HCT116 (cell line): ENCODE results near the gene SORCS2.

ENCODE experiments used
- ELF1 ChIP-seq: IDR thresholded peaks from 2 replicates; pipeline ENCODE4 v1.6.1; 2012; ENCODE audit warnings: low read depth, borderline replicate concordance
- EZH2 ChIP-seq: fragments of 200-600 bp; sonication (generic); IDR thresholded peaks from 2 replicates; pipeline ENCODE4 v1.6.1; 2017; ENCODE audit warnings: antibody characterized with exemption, mixed run types
- POLR2A ChIP-seq: IDR thresholded peaks from 2 replicates; pipeline ENCODE4 v1.7.0; 2011; ENCODE audit warnings: borderline replicate concordance; ENCODE audit not compliant: insufficient read depth, insufficient read length; ENCODE audit errors: extremely low read depth
- POLR2AphosphoS5 ChIP-seq: IDR thresholded peaks from 2 replicates; pipeline ENCODE4 v1.6.1; 2011; ENCODE audit warnings: mild to moderate bottlenecking, low read depth, low read length, moderate library complexity
- SP1 ChIP-seq: IDR thresholded peaks from 2 replicates; pipeline ENCODE4 v1.6.1; 2012; ENCODE audit warnings: low read depth
- TF ChIP-seq, protein P1 (sequence below), 3 experiments: fragments of 200-600 bp in 1 of 3; sonication (generic) in 1 of 3; IDR thresholded peaks in 2 of 3; conservative IDR thresholded peaks in 1 of 3; 2 replicates each; pipeline ENCODE4 v1.5.1; 2012 to 2017; ENCODE audit warnings: low read depth in 2 of 3, low read length in 2 of 3, antibody characterized with exemption in 1 of 3, borderline replicate concordance in 1 of 3, control low read depth in 1 of 3, mild to moderate bottlenecking in 1 of 3, mixed read lengths in 1 of 3, mixed run types in 1 of 3, moderate library complexity in 1 of 3; ENCODE audit not compliant: insufficient read depth in 1 of 3
- TF ChIP-seq, protein P2 (sequence below): IDR thresholded peaks from 2 replicates; pipeline ENCODE4 v1.6.1; 2011; ENCODE audit warnings: mild to moderate bottlenecking, low read length, moderate library complexity; ENCODE audit not compliant: insufficient replicate concordance; ENCODE audit errors: extremely low read depth

DNA sequence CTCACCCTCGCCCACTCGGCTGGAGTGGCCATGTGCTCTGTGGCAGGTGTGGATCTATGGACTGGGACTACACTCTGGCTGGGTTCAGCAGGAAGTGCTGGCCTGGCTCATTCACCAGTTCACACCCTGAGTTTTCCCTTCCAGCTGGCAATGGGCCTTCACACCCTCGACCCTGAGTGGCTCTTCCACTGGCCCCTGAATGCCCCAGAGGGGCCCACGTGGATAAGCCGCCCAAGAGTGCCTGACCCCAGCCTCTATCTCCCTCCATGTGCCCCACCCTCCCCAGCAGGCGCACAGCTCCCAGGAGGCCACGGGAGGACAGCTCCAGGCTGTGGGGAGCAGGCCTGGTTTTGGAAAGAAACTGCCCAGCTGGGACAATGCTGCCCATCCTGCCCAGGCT lies 513.3 kb downstream of the SORCS2 start:
- TF ChIP-seq POLR2AphosphoS5 (no peak), POLR2A (no peak), SP1 (no peak), ELF1 (no peak), EZH2 (no peak)
- TF ChIP-seq, protein P1, sequence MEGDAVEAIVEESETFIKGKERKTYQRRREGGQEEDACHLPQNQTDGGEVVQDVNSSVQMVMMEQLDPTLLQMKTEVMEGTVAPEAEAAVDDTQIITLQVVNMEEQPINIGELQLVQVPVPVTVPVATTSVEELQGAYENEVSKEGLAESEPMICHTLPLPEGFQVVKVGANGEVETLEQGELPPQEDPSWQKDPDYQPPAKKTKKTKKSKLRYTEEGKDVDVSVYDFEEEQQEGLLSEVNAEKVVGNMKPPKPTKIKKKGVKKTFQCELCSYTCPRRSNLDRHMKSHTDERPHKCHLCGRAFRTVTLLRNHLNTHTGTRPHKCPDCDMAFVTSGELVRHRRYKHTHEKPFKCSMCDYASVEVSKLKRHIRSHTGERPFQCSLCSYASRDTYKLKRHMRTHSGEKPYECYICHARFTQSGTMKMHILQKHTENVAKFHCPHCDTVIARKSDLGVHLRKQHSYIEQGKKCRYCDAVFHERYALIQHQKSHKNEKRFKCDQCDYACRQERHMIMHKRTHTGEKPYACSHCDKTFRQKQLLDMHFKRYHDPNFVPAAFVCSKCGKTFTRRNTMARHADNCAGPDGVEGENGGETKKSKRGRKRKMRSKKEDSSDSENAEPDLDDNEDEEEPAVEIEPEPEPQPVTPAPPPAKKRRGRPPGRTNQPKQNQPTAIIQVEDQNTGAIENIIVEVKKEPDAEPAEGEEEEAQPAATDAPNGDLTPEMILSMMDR (IDR thresholded peaks at IDR 0.05 in 2 of 3, conservative IDR thresholded peaks at IDR 0.05 in 1 of 3; ENCODE audit: borderline replicate concordance in 1 of 3, insufficient read depth in 1 of 3, low read depth in 2 of 3, low read length in 2 of 3): no peak
- TF ChIP-seq, protein P2, sequence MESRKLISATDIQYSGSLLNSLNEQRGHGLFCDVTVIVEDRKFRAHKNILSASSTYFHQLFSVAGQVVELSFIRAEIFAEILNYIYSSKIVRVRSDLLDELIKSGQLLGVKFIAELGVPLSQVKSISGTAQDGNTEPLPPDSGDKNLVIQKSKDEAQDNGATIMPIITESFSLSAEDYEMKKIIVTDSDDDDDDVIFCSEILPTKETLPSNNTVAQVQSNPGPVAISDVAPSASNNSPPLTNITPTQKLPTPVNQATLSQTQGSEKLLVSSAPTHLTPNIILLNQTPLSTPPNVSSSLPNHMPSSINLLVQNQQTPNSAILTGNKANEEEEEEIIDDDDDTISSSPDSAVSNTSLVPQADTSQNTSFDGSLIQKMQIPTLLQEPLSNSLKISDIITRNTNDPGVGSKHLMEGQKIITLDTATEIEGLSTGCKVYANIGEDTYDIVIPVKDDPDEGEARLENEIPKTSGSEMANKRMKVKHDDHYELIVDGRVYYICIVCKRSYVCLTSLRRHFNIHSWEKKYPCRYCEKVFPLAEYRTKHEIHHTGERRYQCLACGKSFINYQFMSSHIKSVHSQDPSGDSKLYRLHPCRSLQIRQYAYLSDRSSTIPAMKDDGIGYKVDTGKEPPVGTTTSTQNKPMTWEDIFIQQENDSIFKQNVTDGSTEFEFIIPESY: no peak
